ENCODE results near the gene TOX3. TPM values are rescaled to one million over a fixed set of nuclear protein-coding genes. Genes with fewer than 3 reads are reported as not detected.

The TOX3 gene
- total RNA-seq, 1 donor from 2014 or later = not detected

DNA sequence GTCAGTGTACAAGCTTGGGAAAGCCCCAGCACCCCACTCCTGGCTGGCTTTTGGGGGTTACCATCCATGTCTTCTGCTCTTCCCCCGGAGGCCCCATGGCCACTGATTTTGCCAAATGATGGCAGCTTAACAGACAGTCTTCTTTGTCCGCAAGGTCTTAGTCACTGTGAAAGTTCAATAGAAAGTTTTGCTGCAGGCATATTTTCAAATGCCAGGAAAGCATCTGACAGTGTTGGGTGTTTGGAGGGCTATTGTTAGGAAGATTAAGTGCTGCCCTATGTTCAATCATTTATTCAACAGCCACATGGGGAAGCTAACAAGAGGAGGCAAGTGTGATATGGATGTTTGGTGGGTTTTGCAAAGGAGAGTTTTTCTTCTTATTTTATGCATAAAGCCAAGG, 122.4 kb downstream of the TOX3 start:
- intact Hi-C loops (cut with DNase I) = no loop called here
- no peak for DNase-seq (ENCODE audit: low spot score)

- DNase-seq (ENCODE audit: low spot score) = no peak
- intact Hi-C loops (cut with DNase I) = no loop called here
These were observed 124.6 kb downstream of the TOX3 start for GRCh38 chr16:52422307-52422706.

- no peak for DNase-seq (ENCODE audit: low spot score)
- intact Hi-C loops (cut with DNase I) = no loop called here
These were observed 128.7 kb downstream of the TOX3 start for GRCh38 chr16:52418201-52418600.

DNA sequence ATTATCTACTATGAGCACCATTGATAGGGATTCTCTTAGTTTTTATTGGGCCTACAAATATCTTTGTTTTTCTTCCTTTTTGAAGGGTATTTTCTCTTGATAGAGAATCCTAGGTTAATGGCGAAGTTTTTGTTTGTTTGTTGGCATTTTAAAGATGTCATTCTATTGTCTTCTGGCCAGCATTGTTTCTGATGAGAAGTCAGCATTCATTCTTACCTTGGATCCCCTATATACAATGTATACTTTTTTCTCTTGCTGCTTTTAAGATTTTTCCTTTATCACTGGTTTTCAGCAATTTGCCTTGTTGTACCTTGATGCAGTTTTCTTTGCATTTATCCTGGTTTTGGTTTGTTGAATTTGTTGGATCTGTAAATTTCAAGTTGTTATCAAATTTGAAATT, 130.1 kb downstream of the TOX3 start:
- no peak for DNase-seq (ENCODE audit: low spot score)
- intact Hi-C loops (cut with DNase I) = no loop called here

DNA sequence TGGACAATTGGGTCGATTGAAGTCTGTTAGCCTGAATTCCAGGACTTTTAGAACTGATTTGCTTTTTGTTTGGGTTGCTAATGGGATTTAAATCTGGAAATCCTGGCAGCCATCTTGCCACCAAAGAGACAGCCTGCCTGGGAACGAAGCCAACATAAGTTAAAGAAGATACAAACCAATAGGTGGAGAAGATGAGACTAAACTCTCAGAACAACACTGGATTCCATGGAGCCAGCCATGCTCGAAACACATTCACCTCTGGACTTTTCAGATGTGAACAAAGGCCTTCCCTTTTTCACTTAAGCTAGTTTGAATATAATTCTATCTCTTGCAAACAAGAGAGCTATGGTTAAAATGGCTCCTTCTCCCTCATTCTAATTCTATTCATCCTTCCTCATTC, 135.9 kb downstream of the TOX3 start:
- intact Hi-C loops (cut with DNase I) = no loop called here
- DNase-seq (ENCODE audit: low spot score) = no peak

GRCh38 chr16:52408191-52408845, 138.6 kb downstream of the TOX3 start:
- intact Hi-C loops (cut with DNase I) = no loop called here
- no peak for DNase-seq (ENCODE audit: low spot score)

DNA sequence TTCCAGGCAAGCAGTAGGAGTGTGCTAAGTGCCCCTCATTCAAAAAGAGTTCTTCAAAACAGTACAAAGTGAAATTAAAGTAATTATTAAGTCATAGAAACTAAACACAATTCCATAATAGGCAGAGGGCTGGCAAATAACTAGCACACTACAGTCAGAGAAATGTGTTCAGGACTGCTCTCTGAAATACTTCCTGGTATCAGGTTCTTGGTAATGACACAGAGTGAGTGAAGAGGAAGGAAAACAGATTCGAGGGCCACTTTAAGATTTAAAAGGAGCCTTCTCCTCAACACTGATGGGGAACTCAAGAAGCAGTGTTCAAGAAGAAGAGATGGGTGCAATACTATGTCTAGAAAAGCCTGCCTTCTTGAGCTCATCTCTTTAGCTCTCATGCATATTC, 139.2 kb downstream of the TOX3 start:
- DNase-seq (ENCODE audit: low spot score) = no peak
- intact Hi-C loops (cut with DNase I) = no loop called here

DNA sequence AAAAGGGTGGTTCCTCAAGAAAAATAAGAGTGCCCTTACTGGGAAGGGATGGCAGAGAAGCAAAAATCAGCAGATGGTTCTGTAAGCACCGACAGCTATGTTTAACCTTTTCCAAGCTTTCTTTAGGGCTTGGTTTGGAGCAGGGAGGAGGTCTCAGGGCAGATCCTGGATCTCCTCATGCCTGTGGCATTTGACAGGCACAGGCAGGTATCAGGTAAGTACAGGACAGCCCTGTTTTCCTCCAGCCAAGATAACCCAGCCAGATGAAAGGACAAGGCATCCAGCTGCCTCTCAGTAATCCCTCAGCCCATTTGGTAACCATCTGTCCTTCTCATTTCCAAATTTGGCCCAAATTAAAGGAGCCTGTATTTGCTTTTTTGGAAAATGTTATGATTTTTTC, 141.5 kb downstream of the TOX3 start:
- intact Hi-C loops (cut with DNase I) = no loop called here
- no peak for DNase-seq (ENCODE audit: low spot score)

DNA sequence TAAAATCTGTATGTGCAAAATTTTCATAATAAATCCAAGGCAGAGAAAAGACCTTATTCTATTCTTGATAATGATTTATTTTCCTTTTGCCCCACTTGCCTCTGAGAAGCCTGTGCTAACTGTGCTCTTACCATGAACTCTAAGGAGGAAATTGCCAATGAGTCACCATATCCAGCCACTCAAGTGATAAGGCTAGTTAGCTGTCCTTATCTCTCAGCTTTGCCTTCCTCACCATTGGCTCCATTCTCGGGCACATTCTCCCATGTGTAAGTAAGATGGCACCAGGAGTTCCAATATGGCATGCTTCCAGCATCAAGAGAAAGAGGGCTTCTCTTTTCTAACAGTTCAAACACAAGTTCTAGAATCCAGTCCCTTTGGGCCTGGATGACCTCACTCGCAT, 142.4 kb downstream of the TOX3 start:
- intact Hi-C loops (cut with DNase I) = no loop called here
- DNase-seq (ENCODE audit: low spot score) = no peak

DNA sequence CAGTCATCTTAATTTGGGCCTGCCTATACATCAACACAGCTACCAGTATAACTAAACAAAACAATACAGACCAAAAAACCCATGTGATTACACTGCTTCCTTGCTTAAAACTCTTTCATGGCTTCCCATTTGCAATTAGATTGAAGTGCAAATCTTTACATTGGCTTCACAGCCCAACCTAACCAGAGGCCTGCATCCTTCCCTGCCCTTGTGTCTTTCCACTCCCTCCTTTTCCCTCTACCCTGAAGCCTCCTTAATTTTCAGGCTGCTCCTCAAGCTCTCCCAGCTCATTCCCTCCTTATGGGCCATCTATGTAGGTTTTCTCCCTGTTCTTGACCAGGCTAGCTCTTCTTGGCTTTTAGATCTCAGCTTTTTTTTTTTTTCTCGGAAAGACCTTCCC, 147.8 kb downstream of the TOX3 start:
- no peak for DNase-seq (ENCODE audit: low spot score)
- intact Hi-C loops (cut with DNase I) = no loop called here

GRCh38 chr16:52398491-52398960, 148.4 kb downstream of the TOX3 start:
- DNase-seq (ENCODE audit: low spot score) = no peak
- intact Hi-C loops (cut with DNase I) = no loop called here

DNA sequence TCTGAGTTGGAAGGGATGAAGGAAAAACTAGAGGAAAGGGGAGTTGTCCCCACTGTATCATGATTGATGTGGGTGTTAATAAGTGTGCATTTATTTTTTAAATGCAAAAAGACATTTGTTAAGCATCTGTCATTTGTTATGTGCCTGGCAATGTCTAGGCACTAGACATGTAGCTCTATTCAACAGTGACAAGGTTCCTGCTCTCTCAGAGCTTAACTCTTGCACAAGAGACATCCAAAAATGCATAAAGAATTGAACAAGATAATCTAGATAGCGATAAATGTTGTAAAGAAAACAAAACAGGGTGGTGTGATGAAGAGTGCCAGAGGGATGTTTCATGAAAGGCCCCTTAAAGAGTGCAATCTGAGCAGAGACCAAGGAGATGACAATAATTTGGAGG, 148.9 kb downstream of the TOX3 start:
- intact Hi-C loops (cut with DNase I) = no loop called here
- no peak for DNase-seq (ENCODE audit: low spot score)

- intact Hi-C loops (cut with DNase I) = no loop called here
- no peak for DNase-seq (ENCODE audit: low spot score)
These were observed 153.5 kb downstream of the TOX3 start for GRCh38 chr16:52393448-52393847.

GRCh38 chr16:52389045-52389444, 157.9 kb downstream of the TOX3 start:
- intact Hi-C loops (cut with DNase I) = no loop called here
- no peak for DNase-seq (ENCODE audit: low spot score)

Data from cardiac septum (tissue), 1 donor.